PFSK-1 (cell line): Measurements from ENCODE around the gene NECAB3.

Experiments
- POLR2AphosphoS5 ChIP-seq: IDR thresholded peaks from 2 replicates; pipeline ENCODE4 v1.6.1; 2012; ENCODE audit warnings: low read depth, mild to moderate bottlenecking, control low read depth, low read length, moderate library complexity
- REST ChIP-seq, 2 experiments: IDR thresholded peaks; 2 replicates each; pipeline versions ENCODE4 v1.6.1 to v1.8.0; 2011 to 2012; ENCODE audit warnings: low read depth in 2 of 2, low read length in 2 of 2, control low read depth in 1 of 2, inconsistent platforms in 1 of 2, mild to moderate bottlenecking in 1 of 2, moderate library complexity in 1 of 2; ENCODE audit not compliant: insufficient read depth in 1 of 2
- SIN3A ChIP-seq: IDR thresholded peaks from 2 replicates; pipeline ENCODE4 v1.6.1; 2012; ENCODE audit warnings: mild to moderate bottlenecking, low read length, moderate library complexity, borderline replicate concordance; ENCODE audit not compliant: insufficient read depth
- TAF1 ChIP-seq: IDR thresholded peaks from 2 replicates; pipeline ENCODE4 v1.6.1; 2012; ENCODE audit warnings: low read length, control low read depth, borderline replicate concordance; ENCODE audit not compliant: insufficient read depth

- no peak for TF ChIP-seq REST (IDR thresholded peaks at IDR 0.05; ENCODE audit: insufficient read depth in 1 of 2, low read depth in 2 of 2, low read length in 2 of 2)
- no peak for TF ChIP-seq POLR2AphosphoS5
- no peak for TF ChIP-seq TAF1
- no peak for TF ChIP-seq SIN3A
Measured at GRCh38 chr20:33626190-33626589, 48.0 kb downstream of the NECAB3 start.
